ENCODE results near the gene PAPLN.
A peak's percentile ranks its signal among the peaks of the same experiment; 100 is the strongest.

PAPLN gene

DNA sequence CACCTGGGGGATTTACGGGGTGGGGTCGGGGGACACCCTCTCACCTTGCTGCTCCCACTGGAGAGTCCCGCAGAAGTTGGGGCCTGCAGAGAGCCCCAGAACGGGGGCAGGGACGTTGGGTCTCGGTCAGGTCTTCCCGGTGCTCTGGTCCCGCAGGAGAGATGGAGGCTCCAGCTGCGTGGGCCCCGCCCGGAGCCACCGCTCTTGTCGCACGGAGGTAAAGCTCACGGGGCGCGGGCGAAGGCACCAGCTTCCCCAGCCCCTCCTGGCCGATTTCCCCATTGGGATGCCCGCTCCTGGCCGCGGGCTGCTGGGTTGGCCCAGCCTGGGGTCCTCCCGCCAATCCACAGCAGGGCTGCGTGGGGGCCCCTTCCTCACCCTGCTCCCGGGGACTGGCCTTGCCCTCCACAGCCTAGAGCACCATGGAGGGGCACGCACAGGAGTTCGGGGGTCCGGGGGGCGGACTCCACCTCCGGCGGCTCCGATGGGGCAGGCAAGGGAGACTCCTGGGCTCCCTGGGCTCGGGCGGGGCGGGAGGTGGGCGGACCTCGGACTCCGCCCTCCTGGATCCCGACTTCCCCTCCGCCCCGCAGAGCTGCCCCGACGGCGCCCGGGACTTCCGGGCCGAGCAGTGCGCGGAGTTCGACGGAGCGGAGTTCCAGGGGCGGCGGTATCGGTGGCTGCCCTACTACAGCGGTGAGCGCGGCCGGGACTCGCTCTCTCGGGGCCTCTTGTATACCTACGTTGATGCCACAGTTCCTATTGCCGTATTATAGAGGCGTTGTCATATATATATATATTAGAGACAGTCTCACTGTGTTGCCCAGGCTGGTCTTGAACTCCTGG lies 8.4 kb downstream of the PAPLN start:
- DNase-seq (ENCODE audit: low spot score): peak; percentile 30

DNA sequence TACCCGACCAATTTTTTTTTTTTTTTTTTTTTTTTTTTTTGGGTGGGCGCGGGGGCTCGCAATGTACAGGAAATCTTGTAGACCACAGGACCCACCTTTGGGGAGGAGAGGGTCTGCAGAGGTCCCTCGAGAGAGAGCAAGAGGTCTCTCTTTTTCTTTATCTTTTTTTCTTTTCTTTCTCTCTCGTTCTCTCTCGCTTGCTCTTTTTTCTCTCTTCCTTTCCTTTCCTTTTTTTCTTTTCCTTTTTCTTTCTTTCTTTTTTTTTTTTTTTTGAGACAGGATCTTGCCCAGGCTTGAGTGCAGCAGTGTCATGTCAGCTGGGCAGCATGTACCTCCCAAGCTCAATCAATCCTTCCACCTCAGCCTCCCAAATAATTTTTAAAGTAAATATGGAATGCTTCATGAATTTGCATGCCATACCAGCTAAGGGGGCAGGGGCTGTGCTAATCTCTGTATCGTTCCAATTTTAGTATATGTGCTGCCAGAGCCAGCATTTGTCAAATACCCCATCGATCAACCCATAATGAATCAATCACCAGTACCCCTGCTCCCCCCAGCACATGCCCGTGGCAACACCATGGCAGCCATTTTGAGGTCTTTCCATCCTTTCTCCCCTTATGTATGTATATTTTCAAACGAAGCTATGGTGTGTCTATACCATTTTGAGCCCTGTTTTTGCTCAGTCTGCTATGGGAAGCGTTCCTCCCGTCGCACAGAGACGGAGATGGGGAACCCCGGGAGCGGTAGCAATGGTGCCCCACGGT lies 9.3 kb downstream of the PAPLN start:
- no peak for DNase-seq (ENCODE audit: low spot score)

DNA sequence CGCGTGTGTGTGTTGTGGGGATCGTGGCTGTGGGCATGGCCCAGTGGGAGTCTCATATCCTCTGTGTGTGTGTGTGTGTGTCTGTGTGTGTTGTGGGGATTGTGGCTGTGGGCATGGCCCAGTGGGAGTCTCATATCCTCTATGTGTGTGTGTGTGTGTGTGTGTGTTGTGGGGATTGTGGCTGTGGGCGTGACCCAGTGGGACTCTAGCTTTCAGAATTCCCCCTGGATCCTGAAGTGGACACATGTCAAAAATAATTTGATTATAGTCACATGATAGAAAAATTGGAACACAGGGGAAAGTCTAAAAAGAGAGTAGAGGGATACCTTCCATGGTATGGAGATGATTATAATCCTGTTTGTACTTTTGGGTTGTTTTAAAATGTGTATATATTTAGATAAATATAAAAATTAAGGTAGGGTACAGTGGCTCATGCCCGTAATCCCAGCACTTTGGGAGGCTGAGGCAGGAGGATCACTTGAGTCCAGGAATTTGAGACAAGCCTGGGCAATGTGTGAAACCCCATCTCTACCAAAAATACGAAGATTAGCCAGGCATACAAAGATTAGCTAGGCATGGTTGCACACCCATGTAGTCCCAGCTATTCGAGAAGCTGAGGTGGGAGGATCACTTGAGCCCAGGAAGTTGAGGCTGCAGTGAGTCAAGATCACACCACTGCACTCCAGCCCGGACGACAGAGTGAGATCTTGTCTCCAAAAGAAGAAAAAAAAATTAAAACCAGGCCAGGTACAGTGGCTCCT lies 11.0 kb downstream of the PAPLN start:
- no peak for DNase-seq (ENCODE audit: low spot score)

DNA sequence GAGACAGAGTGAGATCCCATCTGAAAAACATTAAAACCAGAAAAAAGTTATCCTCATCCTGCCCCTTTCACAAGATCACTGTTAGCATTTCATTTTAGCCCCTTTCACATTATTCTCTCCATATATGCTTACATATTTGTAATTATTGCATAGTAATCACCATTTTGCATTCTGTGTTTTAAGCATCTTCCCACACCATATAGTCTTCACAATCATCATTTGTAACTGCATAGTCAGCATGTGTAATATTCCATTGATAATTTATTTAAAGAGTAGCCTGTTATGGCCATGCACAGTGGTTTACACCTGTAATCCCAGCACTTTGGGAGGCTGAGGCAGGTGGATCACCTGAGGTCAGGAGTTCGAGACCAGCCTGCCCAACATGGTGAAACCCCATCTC lies 11.8 kb downstream of the PAPLN start:
- DNase-seq (ENCODE audit: low spot score): no peak

DNA sequence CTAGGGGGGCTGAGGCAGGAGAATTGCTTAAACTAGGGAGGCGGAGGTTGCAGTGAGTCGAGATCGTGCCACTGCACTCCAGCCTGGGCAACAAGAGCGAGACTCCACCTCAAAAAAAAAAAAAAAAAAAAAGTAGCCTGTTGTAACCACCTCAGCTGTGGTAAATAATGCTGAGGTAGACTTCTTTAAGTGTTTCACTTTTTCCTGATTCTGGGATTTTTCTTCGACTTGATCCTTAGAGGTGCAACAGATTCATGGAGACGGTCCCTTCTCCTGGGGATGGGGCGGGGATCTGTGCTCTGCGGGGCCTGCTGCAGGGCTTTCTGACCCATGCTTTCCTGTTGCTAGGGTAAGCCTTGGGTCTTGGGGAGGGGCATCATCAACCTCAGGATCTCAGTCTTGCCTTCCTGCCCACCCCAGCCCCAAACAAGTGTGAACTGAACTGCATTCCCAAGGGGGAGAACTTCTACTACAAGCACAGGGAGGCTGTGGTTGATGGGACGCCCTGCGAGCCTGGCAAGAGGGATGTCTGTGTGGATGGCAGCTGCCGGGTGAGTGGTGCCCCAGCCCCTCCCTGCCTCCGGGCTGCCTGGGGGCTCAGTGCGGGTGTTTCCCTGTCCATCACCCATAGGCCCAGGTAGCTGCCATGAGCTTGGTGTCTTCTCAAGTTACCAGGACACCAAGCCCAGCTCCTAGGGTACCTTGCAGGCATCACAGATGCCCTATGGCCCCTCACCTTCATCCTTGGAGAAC lies 12.4 kb downstream of the PAPLN start:
- DNase-seq (ENCODE audit: low spot score): no peak

DNA sequence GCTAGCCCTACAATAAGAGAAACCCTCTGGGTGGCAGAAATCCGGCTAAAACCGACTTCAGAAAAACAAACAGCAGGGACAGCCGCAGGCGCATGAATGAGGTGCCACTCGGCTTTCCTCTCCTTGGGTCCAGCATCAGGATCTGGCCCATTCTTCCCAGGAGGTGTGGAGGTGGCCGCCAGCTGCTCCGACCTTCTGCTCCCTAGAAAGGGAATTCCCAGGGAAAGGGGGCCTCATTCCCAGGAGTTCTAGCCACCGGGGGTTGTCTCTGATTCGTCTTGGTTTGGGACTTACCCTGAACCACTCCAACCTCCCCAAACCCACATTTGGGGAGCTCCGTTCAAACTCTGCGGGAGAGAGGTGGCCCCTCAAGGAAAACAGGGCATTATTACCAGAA lies 13.0 kb downstream of the PAPLN start:
- no peak for DNase-seq (ENCODE audit: low spot score)

DNA sequence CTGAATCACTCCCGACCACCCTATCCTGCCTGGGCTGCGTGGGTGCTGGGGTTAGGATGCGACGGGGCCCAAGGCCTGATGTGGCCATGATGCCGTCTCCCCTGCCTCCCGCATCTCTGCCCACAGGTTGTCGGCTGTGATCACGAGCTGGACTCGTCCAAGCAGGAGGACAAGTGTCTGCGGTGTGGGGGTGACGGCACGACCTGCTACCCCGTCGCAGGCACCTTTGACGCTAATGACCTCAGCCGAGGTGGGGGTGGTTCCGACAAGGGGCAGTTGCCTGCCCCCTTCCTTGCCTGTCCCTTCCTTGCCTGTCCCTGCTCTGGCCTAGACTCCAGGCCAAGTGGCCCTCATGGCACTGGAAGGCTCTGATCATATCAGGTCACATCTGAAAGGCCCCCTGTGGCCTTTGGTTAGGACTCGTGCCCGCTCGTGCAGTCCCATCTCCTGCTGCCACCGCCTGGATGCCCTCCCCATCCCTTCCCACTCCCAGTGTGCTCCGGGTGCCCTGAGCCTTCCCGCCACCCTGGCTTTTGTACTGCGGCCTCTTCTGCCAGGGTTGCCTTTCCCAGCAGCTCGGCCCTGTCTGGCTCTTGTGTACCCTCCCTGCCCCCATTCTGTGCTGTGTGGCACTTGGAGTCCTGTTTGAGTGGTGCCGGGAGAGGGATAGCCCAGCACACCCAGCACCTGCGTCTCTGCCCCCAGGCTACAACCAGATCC lies 13.6 kb downstream of the PAPLN start:
- no peak for DNase-seq (ENCODE audit: low spot score)

DNA sequence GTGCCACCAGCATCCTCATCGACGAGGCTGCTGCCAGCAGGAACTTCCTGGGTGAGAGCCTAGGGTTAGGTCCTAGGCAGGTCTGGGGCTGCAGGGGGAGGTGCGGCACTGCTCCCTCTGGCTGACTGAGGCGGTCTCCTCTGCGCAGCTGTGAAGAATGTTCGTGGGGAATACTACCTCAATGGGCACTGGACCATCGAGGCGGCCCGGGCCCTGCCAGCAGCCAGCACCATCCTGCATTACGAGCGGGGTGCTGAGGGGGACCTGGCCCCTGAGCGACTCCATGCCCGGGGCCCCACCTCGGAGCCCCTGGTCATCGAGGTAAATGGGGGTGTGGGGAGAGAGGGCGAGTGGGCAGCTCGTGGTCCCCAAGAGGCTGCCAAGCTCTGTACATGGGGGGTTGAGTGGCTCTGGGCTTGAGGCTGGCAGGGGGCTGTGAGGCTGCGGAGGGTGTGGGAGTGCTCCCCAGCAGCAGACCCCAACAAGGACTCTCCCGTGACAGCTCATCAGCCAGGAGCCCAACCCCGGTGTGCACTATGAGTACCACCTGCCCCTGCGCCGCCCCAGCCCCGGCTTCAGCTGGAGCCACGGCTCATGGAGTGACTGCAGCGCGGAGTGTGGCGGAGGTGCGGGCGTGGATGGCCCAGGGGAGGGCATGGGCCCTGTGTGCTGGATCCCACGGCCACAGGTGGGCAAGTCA lies 14.4 kb downstream of the PAPLN start:
- DNase-seq (ENCODE audit: low spot score): no peak

DNA sequence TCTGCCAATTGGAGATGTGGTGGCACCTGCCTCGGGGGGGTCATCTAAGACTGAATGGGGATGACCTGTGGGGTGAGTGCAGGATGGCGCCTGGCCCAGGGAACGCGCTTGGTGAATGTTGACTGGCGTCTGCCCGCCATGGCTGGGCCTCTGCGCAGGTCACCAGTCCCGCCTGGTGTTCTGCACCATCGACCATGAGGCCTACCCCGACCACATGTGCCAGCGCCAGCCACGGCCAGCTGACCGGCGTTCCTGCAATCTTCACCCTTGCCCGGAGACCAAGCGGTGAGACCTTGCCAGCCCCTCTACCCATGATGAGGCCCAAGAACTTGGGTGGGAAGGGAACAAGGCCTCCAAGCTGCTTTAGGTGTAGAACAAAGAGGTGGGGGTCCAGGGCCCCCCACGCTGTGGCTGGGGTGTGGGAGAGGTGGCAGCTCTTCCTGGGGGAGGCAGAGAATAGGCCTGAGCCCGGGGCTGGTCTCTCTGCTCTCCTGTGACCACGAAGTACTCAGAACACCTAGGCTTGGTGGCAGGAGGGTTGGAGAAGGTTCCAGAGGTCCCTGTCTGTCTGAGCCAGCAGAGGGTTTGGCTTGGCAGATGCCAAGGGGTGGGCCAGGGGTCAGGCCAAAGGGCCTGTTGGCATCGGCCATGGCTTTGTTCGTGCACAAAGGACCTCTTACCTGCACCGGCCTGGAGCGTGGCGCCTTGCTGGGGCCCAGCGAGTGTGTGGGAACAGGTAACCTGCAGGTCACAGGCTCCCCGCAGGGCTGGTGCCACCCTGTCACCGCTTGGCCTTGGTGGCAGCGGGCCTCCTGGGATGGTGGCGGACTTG lies 15.4 kb downstream of the PAPLN start:
- DNase-seq (ENCODE audit: low spot score): no peak

DNA sequence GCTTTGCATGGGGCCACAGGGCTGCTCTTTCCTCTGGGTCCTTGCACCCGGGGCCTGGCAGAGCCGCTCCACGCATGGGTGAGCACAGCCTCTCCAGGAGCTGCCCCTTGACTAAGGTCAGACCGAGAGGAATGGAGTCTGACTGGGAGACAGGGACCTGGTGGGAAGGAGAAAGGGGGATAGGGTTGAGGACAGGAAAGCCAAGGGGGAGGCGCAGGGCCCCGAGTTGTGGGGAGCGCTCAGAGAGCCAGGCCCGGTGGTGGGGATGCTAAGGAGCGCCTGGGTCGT lies 16.0 kb downstream of the PAPLN start:
- DNase-seq (ENCODE audit: low spot score): no peak

DNA sequence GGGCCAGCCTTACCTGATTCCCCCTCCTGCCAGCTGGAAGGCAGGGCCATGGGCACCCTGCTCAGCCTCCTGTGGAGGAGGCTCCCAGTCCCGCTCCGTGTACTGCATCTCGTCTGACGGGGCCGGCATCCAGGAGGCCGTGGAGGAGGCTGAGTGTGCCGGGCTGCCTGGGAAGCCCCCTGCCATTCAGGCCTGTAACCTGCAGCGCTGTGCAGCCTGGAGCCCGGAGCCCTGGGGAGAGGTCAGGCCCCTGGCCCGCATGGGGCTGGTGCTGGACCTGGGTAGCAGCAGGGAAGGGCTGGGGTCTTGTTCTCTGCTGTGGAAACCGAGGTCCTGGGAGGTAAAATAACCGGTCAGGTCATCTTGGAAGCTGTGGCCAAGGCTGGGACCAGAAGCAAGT lies 16.4 kb downstream of the PAPLN start:
- no peak for DNase-seq (ENCODE audit: low spot score)

DNA sequence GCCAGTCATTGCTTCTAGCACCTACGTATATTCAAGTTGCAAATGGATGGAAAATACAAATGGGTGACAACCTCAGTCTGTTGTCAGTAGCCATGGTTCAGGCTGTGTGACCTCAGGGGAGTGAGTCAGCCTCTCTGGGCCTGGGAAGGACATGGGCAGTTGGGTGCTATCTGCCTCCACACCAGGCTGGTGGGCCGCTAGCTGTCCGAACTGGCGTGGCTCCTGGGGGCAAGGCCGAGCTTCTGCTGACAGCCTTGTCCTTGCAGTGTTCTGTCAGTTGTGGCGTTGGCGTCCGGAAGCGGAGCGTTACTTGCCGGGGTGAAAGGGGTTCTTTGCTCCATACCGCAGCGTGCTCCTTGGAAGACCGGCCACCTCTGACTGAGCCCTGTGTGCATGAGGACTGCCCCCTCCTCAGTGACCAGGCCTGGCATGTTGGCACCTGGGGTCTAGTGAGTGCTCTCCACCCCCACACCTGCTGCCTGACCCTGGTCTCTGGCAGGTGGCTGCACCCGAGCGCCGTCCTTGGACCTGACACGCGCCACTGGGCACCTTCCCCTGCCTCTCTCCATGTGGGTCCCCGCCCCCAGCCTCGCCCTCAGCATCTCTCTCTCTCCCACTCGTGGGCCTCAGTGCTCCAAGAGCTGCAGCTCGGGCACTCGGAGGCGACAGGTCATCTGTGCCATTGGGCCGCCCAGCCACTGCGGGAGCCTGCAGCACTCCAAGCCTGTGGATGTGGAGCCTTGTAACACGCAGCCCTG lies 17.1 kb downstream of the PAPLN start:
- no peak for DNase-seq (ENCODE audit: low spot score)

DNA sequence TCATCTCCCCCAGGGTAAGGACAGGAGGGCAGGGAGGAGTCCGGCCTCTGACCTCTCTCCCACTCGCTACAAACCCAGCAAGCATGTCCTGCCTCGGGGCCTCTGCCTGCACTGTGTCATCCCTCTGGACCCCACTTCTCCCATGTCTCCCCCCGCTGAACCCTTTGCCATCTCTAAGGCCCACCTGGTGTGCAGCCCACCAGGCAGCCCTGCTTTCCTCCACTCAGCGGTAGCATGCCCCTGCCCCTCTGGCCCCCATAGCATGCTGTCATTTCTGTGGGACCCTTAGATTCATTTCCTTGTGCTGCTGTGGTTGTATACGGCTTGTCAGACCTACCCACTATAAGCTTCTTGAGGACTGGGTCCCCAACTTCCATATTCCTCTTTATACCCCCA lies 17.7 kb downstream of the PAPLN start:
- no peak for DNase-seq (ENCODE audit: low spot score)

DNA sequence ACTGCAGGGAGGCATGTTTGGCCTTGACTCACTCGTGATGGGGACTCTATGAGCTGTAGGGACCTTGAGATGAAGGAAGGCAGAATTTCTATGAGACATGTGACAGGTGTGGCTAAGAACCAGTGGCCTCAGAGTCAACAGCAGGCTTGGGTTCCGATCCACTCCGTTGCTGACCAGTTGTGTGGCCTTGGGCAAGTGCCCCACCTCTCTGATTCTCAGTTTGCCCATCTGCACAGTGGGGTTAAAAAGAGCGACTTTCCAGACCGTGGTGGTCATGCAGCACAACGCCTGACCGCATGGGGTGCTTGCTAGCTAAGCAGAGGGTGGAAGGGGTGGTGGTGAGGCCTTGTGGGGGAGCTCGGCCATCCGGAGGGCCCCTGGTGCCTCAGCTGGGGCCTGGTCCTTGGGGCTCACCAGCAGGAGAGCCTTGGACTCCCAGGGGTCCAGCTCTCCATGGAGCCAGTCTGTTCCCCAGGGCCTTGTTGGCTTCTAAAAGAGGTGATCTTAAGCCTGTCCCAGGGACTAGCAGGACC lies 18.5 kb downstream of the PAPLN start:
- DNase-seq (ENCODE audit: low spot score): no peak

DNA sequence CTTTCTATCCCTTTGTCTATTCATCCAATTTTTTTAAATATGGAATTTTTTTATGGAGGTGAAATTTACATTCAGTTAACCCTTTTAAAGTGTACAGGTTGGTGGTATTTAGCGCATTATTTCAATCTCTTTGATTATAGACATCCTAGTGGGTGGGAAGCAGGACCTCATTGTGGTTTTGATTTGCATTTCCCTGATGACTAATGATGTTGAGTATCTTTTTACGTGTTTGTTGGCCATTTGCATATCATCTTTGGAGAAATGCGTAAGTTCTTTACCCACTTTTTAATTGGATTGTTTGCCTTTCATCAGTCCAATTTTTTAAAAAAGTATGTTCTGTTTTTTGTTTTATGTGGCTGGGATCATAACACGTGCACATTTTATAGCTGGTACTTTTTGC lies 20.8 kb downstream of the PAPLN start:
- DNase-seq (ENCODE audit: low spot score): no peak

DNA sequence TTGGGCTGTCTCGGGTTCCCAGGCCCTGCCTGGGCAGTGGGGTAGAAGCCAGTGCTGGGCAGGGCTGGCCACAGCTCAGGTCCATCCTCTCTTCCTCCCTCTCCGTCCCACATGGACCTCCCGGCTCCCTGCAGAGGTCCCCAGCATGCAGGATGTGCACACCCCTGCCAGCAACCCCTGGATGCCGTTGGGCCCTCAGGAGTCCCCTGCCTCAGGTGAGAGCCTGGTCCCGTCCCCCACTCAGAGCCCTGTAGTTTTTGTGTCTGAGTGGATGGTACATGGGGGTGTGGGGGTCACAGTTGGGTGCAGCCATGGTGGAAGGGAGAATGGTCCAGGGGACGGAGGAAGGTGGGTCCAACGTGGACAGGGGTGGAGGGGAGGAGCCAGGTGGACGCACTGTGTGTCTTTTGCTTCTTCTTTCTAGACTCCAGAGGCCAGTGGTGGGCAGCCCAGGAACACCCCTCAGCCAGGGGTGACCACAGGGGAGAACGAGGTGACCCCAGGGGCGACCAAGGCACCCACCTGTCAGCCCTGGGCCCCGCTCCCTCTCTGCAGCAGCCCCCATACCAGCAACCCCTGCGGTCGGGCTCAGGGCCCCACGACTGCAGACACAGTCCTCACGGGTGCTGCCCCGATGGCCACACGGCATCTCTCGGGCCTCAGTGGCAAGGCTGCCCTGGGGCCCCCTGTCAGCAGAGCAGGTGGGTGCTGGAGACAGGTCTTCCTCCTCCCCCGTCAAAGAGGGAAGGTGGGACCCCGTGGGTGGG lies 21.7 kb downstream of the PAPLN start:
- no peak for DNase-seq (ENCODE audit: low spot score)

DNA sequence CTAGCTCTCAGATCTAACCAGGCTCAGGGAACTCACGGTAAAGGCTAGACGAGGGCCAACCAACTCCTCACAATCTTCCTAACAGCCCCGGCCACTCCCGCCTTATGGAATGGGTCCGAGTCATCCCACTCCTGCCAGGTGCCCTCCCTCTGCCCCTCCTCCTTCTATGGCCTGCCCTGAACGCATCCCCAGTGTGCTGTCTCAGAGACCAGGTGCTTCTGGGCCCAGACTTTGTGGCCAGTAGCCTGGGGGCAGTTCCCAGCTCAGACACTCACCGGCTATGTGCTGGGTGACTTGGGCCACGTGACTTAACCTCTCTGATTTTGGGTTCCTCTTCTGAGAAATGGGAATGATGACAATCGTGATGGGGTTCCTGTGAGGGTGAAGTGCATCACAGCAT lies 22.5 kb downstream of the PAPLN start:
- no peak for DNase-seq (ENCODE audit: low spot score)

DNA sequence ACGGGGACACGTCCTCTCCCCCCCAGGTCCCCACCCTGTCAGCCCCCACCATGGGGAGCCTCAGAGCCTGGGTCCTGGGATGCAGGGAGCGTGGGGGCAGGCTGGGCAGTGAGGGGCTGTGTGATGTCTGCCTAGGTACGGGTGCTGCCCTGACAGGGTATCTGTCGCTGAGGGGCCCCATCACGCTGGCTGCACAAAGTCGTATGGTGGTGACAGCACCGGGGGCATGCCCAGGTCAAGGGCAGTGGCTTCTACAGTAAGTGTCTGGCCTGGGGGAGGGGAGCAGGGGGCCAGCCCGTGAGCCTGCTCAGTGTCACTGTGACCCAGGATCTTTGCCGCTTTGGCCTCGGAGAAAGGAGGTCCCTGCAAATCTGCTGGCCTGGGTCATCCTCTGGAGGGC lies 23.3 kb downstream of the PAPLN start:
- no peak for DNase-seq (ENCODE audit: low spot score)
